Midbrain (tissue), 1 donor: Measurements from ENCODE around the gene TTF2.

ENCODE experiments used
- DNase-seq: peaks from one replicate; lab custom pipeline; 2025; lab: John Stamatoyannopoulos, UW

TTF2 gene

GRCh38 chr1:117046781-117047180 lies 13.3 kb upstream of the TTF2 start:
- DNase-seq, result no peak

- DNase-seq, result no peak
These were observed 12.9 kb upstream of the TTF2 start for GRCh38 chr1:117047271-117047670.

- DNase-seq, result peak; percentile 6
These were observed 10.3 kb upstream of the TTF2 start for GRCh38 chr1:117049857-117050256.

GRCh38 chr1:117051224-117052064 lies 8.7 kb upstream of the TTF2 start:
- no peak for DNase-seq

- DNase-seq, result no peak
These were observed 6.1 kb upstream of the TTF2 start for GRCh38 chr1:117054068-117054467.

- DNase-seq, result no peak
These were observed 1.3 kb upstream of the TTF2 start for GRCh38 chr1:117058810-117059209.

- DNase-seq, result no peak
These were observed 820 bp upstream of the TTF2 start for GRCh38 chr1:117059334-117059677.

- no peak for DNase-seq
These were observed 553 bp downstream of the TTF2 start for GRCh38 chr1:117060441-117061317.

GRCh38 chr1:117061986-117062415 lies 1.9 kb downstream of the TTF2 start:
- DNase-seq, result no peak

- DNase-seq, result no peak
These were observed 6.2 kb downstream of the TTF2 start for GRCh38 chr1:117066367-117066766.

- peak; percentile 70 for DNase-seq
These were observed 7.6 kb downstream of the TTF2 start for GRCh38 chr1:117067533-117068370.

GRCh38 chr1:117068580-117068979 lies 8.5 kb downstream of the TTF2 start:
- DNase-seq, result no peak

- DNase-seq, result no peak
These were observed 9.2 kb downstream of the TTF2 start for GRCh38 chr1:117069220-117069844.

- DNase-seq, result no peak
These were observed 10.0 kb downstream of the TTF2 start for GRCh38 chr1:117070124-117070523.

- DNase-seq, result no peak
These were observed 16.5 kb downstream of the TTF2 start for GRCh38 chr1:117076648-117077047.

GRCh38 chr1:117077267-117077666 lies 17.1 kb downstream of the TTF2 start:
- DNase-seq, result no peak

GRCh38 chr1:117079737-117080136 lies 19.6 kb downstream of the TTF2 start:
- DNase-seq, result no peak

GRCh38 chr1:117084231-117084630 lies 24.1 kb downstream of the TTF2 start:
- no peak for DNase-seq

GRCh38 chr1:117087686-117088085 lies 27.6 kb downstream of the TTF2 start:
- no peak for DNase-seq

- DNase-seq, result no peak
These were observed 29.9 kb downstream of the TTF2 start for GRCh38 chr1:117089996-117090395.

GRCh38 chr1:117092594-117092993 lies 32.5 kb downstream of the TTF2 start:
- no peak for DNase-seq

- peak; percentile 9 for DNase-seq
These were observed 33.0 kb downstream of the TTF2 start for GRCh38 chr1:117093091-117093534.
